BJ (cell line): Measurements from ENCODE around the gene STK32B. TPM values are rescaled to one million over a fixed set of nuclear protein-coding genes. Genes with fewer than 3 reads are reported as not detected.
A peak's percentile ranks its signal among the peaks of the same experiment; 100 is the strongest.

Experiments
- CTCF ChIA-PET: fragments of 350-600 bp; formaldehyde crosslinking; extraction: SDS; loops from one replicate; lab custom pipeline; 2021; ENCODE audit warnings: antibody characterized with exemption, inconsistent platforms; lab: Yijun Ruan, JAX
- POLR2A ChIA-PET: fragments of 300-600 bp; sonication (Branson Sonifier 250); formaldehyde crosslinking; extraction: SDS; loops from one replicate; lab custom pipeline; 2021; ENCODE audit warnings: antibody characterized with exemption; lab: Charles Lee
- DNase-seq: peaks from one replicate; pipeline ENCODE4 v3.0.0-alpha.2; 2011; ENCODE audit warnings: low read depth
- H3K27me3 ChIP-seq: 2 replicates; pipeline ENCODE4 v1.6.0; 2011; ENCODE audit warnings: low read length; ENCODE audit not compliant: control insufficient read depth, insufficient read depth
- H3K36me3 ChIP-seq: 2 replicates; pipeline ENCODE4 v1.5.1; 2011; ENCODE audit warnings: low read length; ENCODE audit not compliant: control insufficient read depth, insufficient read depth
- H3K4me3 ChIP-seq: 2 replicates; pipeline ENCODE4 v1.5.1; 2011; ENCODE audit warnings: low read depth, mild to moderate bottlenecking, control low read depth, low read length
- CTCF ChIP-seq: IDR thresholded peaks from 2 replicates; pipeline ENCODE4 v1.5.1; 2011; ENCODE audit warnings: low read depth, mild to moderate bottlenecking, control low read depth, inconsistent platforms, low read length, moderate library complexity; ENCODE audit not compliant: insufficient read depth
- polyA plus RNA-seq: library from polyadenylated mRNA; depleted of rRNA; stranded (reverse); fragments of >200 nt; gene quantifications from 2 replicates; pipeline ENCODE4 v1.2.3, GENCODE V29; 2011

STK32B gene
- polyA plus RNA-seq, 1 experiment: 11.2 TPM

DNA sequence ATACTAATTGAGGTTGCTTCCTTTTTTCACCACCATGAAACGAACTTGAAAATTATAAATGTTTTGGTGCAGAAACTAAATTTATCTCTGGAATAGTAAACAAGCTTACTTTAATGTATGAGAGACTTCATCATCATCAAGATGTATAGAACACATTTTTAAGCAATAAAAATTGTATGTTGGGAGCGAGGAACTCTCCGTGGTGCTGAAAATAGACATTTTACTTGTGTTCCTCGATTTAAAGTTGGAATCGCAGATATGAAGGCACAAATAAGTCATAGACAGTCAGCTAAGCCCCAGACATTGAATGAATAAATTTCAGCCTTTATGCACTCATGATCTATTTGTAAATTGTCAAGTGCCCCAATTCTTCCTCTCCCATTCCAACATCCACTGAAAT is 310.7 kb downstream of the STK32B start:
- H3K4me3 ChIP-seq: no peak overlapping the region
- no peak for DNase-seq
- ChIA-PET POLR2A (no interaction called here), CTCF (interaction anchor here (0.6 kb wide), 1 partner anchor 197 kb away, joined by 3 read pairs; no protein-coding TSS in a partner anchor)
- no peak for TF ChIP-seq CTCF
- H3K36me3 ChIP-seq: no peaks in the 10 kb centered on the region
- H3K27me3 ChIP-seq: no peaks in the 10 kb centered on the region; the same call in 1 of the 2 replicates

DNA sequence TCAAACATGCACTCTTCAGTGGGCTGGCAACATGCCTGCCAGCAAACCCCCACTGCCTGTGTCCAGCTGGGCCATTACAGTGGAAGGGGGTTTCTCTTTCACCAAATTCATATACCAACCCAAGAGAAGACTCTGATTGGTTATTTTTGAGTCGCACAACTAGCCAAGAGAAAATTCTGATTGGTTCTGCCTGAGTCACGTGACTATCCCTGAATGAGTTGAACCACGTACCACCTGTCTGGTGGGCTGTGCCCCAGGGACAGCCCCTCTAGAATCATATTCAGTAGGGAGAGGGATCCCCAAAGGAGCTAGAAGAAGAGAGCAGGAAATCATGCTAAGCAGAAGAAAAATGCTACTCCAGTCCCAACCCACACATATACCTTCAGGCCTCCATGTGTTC is 313.1 kb downstream of the STK32B start:
- POLR2A ChIA-PET: no interaction called here

GRCh38 chr4:5365071-5366008 is 314.1 kb downstream of the STK32B start:
- Histone ChIP-seq H3K4me3 (no peak overlapping the region), H3K36me3 (no peaks in the 10 kb centered on the region), H3K27me3 (no peaks in the 10 kb centered on the region)
- no peak for TF ChIP-seq CTCF
- peak; percentile 96 for DNase-seq
- ChIA-PET CTCF (no interaction called here), POLR2A (no interaction called here)

More for the DNA sequence above, 313.1 kb downstream of the STK32B start:
- Histone ChIP-seq H3K4me3 (no peak overlapping the region), H3K27me3 (no peaks in the 10 kb centered on the region; the same call in 1 of the 2 replicates), H3K36me3 (no peaks in the 10 kb centered on the region)
- DNase-seq: no peak
- TF ChIP-seq CTCF: no peak
- CTCF ChIA-PET: no interaction called here

DNA sequence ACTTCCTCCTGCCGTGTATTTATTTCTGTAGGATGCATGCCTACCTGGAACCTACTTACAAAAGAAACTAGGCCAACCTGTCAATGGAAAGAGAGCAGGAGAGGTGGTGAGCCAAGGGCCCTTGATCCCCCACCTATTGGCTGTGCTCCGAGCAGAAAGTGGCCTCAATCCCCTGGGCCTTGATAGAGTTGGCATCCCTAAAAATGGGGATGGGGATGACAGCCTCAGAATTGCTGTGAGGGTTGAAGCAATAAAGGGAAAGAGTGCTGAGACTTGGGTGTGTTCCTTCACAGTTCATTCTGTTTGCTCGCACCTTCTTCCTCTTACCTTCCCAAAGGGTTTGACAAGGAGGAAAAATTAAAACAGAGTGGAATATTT is 314.7 kb downstream of the STK32B start:
- ChIA-PET POLR2A (no interaction called here), CTCF (no interaction called here)
- no peak for TF ChIP-seq CTCF
- no peaks in the 10 kb centered on the region for H3K27me3 ChIP-seq
- H3K4me3 ChIP-seq: no peak overlapping the region
- H3K36me3 ChIP-seq: no peaks in the 10 kb centered on the region
- DNase-seq: no peak

DNA sequence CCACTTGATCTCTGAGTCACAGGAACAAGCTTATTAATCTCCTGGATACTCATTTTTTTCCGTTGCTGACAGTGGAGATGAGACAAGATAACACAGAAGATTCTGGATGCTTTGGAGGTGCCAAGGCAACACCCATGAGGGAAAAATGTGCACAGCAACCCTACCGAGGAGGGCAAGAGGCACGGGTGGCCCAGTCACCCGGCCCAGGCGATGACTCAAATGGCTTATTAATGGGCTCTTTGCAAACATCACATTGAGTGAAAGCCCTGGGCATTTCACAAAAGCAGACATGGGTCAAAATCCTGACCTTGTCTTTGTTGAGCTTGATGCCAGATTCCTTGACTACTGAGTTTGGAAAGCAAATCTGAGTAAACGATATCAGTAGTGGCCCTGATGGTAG is 315.1 kb downstream of the STK32B start:
- no peak overlapping the region for H3K4me3 ChIP-seq
- TF ChIP-seq CTCF: no peak
- no peaks in the 10 kb centered on the region for H3K36me3 ChIP-seq
- no peaks in the 10 kb centered on the region for H3K27me3 ChIP-seq
- ChIA-PET CTCF (no interaction called here), POLR2A (no interaction called here)
- DNase-seq: peak; percentile 61
